ENCODE data around the gene LRRC2.

GRCh38 chr3:46593979-46594378 lies 27.9 kb upstream of the LRRC2 start:
- TF ChIP-seq POLR2A (IDR thresholded peaks at IDR 0.05; ENCODE audit: low read depth) (no peak), CTCF (IDR thresholded peaks at IDR 0.05) (no peak), POLR2AphosphoS5 (IDR thresholded peaks at IDR 0.05) (no peak), EP300 (IDR thresholded peaks at IDR 0.05) (no peak)

All from esophagus muscularis mucosa (tissue), 4 donors.